RCC 7860 (cell line): ENCODE results near the gene ARHGAP15.

Source experiments
- DNase-seq: peaks from one replicate; pipeline ENCODE4 v3.0.0-alpha.2; 2015; ENCODE audit warnings: low spot score
- FAIRE-seq: peaks from 2 replicates; lab custom pipeline; 2012; peaks lifted over from hg19 to GRCh38; lab: Jason Lieb, UNC

The ARHGAP15 gene

GRCh38 chr2:143732076-143732475 lies 602.9 kb downstream of the ARHGAP15 start:
- DNase-seq (peak; percentile 52), FAIRE-seq (peak; percentile 85)

DNA sequence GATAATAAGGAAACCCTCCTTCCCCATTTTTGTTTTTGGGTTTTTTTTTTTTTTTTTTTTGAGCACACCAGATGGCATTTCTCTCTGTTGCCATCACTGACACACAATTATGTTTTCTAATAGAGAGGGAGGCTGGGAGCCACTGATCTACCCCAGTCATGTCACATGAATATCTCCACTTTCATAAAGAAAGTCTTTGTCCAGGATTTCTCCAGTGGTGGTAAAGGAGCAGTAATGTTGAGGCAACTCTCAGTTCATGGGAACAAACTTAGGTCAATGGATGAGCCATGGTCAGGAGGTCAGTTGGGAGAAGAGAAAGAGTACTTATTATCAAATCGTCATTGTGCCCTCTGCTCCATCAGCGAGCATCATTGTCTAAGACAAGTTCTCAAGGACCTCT lies 603.7 kb downstream of the ARHGAP15 start:
- DNase-seq (no peak), FAIRE-seq (no peak)

DNA sequence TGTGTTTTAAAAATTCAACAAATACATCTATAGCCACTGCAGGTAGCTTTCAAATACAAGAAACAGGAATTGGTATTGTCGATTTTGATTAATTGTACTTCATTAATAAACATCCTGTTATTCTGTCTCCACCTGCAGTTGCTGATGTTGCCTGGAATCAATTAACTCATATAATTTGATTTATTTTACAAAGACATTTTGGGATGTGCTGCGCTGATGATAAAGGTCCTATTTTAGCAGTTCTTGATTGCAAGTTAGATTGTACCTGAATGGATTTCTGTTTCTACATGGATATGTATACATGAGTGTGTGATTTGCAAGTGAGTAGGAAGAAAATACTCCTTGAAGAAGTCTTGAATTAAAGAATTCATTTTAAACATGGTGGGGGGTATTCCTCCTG lies 605.3 kb downstream of the ARHGAP15 start:
- FAIRE-seq (no peak), DNase-seq (no peak)

DNA sequence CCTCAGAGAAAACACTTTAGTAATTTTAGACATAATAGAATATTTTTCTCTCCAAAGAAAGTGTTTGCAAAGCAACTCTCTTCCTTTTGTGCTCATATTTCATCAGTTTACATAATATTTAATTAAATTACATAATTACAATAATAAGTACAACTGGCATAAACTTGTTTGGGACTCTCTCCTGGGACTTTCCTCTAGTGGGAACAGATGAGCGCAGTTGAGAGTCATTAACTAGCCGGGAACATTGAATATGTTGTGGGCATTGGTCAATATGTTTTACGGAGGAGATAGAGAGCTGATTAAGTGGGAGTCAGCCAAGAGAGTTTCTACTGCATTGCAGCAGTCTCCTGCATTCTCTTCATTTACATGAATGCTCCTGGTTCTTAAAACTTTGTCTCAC lies 607.7 kb downstream of the ARHGAP15 start:
- DNase-seq (no peak), FAIRE-seq (no peak)

GRCh38 chr2:143740431-143740830 lies 611.2 kb downstream of the ARHGAP15 start:
- DNase-seq (no peak), FAIRE-seq (no peak)

GRCh38 chr2:143741205-143741604 lies 612.0 kb downstream of the ARHGAP15 start:
- DNase-seq: no peak
- FAIRE-seq: no peak

DNA sequence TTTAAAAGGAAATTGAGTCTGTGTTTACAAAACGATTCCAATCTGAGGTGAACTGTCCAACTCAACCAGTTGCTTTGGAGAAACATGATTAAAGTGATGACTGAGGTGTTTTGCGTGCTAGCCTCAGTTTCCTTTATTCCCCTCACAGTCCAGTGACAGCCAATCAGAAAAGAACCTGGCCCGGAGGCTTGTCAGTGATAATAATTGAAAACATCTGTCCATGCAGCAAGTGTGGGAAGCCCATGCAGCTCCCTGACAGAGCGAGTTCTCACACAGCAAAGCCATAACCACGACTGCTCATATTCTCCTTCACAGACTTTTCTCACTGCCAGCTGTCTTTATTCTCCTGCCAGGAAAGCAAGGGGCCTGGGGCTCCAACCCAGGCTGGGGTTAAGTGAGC lies 613.4 kb downstream of the ARHGAP15 start:
- DNase-seq (no peak), FAIRE-seq (no peak)

DNA sequence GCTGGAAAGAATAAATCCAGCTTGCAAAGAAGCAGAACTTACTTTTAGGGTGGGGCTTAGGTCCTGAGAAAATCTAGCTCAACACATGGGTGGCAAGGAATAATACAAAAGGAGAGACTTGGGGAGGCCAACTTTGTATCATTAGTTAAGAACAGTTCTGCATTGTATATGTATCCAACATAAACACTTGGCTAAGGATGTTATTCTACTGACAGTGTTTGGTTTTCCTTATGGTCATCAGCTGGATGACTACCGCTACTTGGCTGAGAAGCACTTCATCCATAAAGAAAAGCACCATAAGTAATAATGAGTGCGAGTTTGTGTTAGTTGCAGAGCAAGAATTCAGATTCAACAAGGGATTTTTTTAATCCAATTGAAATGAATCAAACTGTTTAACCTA lies 614.9 kb downstream of the ARHGAP15 start:
- DNase-seq (no peak), FAIRE-seq (no peak)

GRCh38 chr2:143745060-143745459 lies 615.8 kb downstream of the ARHGAP15 start:
- FAIRE-seq: no peak
- peak; percentile 41 for DNase-seq

GRCh38 chr2:143754742-143755141 lies 625.5 kb downstream of the ARHGAP15 start:
- no peak for FAIRE-seq
- no peak for DNase-seq

- no peak for FAIRE-seq
These were observed 629.6 kb downstream of the ARHGAP15 start for GRCh38 chr2:143758629-143759330.

DNA sequence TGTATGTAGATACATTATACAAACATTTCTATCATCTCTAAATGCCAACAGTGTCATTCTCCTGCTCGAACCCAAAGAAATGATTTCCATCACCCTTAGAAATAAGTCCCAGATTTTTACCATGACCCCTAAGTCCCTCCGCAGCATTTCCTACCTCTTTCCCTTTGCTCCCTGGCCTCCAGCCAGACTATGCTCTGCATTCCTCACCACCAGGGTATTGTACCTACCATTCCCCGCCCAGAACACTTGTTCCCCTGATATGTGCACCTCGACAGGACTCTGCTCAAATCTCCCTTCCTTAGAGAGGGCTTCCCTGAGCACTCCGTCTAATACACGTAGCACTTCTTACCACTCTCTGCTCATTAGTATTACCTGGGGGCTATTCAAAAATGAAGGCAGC lies 630.2 kb downstream of the ARHGAP15 start:
- DNase-seq (no peak), FAIRE-seq (no peak)

More at GRCh38 chr2:143758629-143759330, 629.6 kb downstream of the ARHGAP15 start:
- DNase-seq: no peak

- DNase-seq: no peak
- no peak for FAIRE-seq
These were observed 633.1 kb downstream of the ARHGAP15 start for GRCh38 chr2:143762176-143762928.

- DNase-seq: no peak
- no peak for FAIRE-seq
These were observed 635.0 kb downstream of the ARHGAP15 start for GRCh38 chr2:143764261-143764660.

DNA sequence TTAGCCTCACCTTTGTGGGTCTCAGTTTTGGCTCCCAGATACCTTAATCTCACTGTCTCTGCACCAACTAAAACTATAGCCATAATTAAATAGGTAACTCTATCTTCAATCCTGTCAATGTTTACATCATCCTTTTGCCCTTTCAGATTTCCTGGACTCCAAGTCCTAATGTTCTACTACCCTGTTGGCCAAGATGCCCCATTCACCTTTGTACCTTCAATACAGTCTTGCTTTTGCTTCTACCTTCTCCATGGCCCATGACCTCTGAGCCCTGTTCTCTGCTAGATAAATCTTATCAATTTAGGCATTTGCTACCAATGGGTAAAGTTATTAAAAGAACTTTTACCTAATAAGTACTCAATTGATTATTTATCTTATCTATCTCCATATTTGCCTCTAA lies 635.5 kb downstream of the ARHGAP15 start:
- no peak for FAIRE-seq
- DNase-seq: no peak

- FAIRE-seq: no peak
- no peak for DNase-seq
These were observed 639.8 kb downstream of the ARHGAP15 start for GRCh38 chr2:143768991-143769390.

- DNase-seq (no peak), FAIRE-seq (no peak)
These were observed 642.7 kb downstream of the ARHGAP15 start for GRCh38 chr2:143771939-143772338.

DNA sequence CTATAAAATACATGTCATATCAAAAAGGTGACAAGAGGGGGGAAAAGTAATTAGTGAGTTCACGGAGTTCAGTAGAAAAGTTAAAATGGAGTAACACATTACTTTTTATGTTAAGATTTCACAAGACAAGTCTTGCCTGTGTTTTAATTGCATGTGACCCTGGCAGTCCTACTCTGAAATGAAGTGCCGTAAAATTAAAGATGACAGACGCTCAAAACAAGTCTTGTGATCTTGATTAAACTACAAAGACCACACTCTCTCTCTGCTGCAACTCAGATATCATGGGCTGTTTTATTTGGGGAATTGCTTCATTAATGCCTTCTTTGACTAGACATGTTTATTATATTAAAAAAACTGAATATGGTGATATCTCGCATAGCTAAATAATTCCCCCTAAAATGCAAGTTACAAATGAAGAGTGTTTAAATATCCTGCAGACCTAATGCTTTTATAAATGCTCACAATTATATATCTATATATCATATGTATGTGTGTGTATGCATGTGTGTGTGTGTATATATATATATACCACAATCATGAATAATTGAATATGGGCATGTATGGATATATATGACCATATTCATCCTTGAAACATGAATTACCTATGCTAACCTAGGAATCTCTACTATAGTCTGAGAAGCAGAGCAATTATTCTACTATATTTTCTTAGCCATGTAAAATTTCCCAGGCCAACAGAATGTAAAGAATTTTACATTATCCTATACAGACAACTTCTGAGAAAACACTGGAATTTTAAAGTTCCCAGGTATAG lies 647.5 kb downstream of the ARHGAP15 start:
- no peak for DNase-seq
- no peak for FAIRE-seq

- FAIRE-seq (no peak), DNase-seq (peak; percentile 34)
These were observed 649.8 kb downstream of the ARHGAP15 start for GRCh38 chr2:143779021-143779420.

GRCh38 chr2:143786026-143786765 lies 657.0 kb downstream of the ARHGAP15 start:
- FAIRE-seq (no peak), DNase-seq (no peak)

DNA sequence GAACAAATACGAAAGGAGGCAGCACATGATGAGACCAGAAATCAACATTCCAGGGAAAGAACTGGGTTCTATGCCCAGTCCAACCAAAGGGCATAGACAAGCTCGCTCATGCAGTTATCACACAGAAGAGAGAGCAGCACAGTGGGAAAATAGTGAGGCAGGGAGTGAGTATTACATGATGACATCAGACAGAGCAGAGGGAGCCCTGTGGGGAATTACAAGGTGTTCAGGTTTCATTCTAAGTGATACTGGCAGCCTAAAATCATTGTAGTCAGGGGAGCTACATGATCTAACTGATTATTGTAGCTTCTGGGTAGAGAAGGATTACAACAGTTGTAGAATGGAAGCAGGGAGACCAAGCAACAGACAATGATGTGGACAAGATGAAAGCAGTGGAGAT lies 658.5 kb downstream of the ARHGAP15 start:
- no peak for FAIRE-seq
- DNase-seq: no peak
